Neural cell (in vitro differentiated cells): ENCODE data around the gene PAX8. TPM values are rescaled to one million over a fixed set of nuclear protein-coding genes. Genes with fewer than 3 reads are reported as not detected.

Experiments
- H2AFZ ChIP-seq: fragments of 200-600, 300-800 bp; sonication (generic), shearing (Covaris generic); 2 replicates; pipeline ENCODE4 v1.6.0; 2014; ENCODE audit warnings: low read depth, mild to moderate bottlenecking, antibody characterized with exemption, low read length, moderate library complexity
- H3F3A ChIP-seq: fragments of 200-600 bp; shearing (Covaris generic); 2 replicates; pipeline ENCODE4 v1.6.1; 2016; ENCODE audit warnings: mild to moderate bottlenecking, moderate library complexity, mixed read lengths, antibody characterized with exemption, low read length; ENCODE audit not compliant: insufficient read depth, poor library complexity, severe bottlenecking
- H3K27ac ChIP-seq: fragments of 200-600, 300-800 bp; sonication (generic), shearing (Covaris generic); 2 replicates; pipeline ENCODE4 v1.5.1; 2014; ENCODE audit warnings: mild to moderate bottlenecking, low read length, moderate library complexity
- H3K27me3 ChIP-seq: fragments of 300-800, 200-600 bp; sonication (generic), shearing (Covaris generic); 2 replicates; pipeline ENCODE4 v1.6.0; 2014; ENCODE audit warnings: mild to moderate bottlenecking, low read depth, low read length, moderate library complexity; ENCODE audit not compliant: insufficient read depth
- H3K36me3 ChIP-seq: fragments of 300-800, 200-600 bp; sonication (generic), shearing (Covaris generic); 2 replicates; pipeline ENCODE4 v1.5.1; 2014; ENCODE audit warnings: mild to moderate bottlenecking, antibody characterized with exemption, low read length, moderate library complexity; ENCODE audit not compliant: insufficient read depth
- H3K4me2 ChIP-seq: fragments of 300-800, 200-600 bp; sonication (generic), shearing (Covaris generic); 2 replicates; pipeline ENCODE4 v1.6.0; 2014; ENCODE audit warnings: mild to moderate bottlenecking, low read length
- H3K4me3 ChIP-seq: fragments of 300-800, 200-600 bp; sonication (generic), shearing (Covaris generic); 2 replicates; pipeline ENCODE4 v1.5.1; 2014; ENCODE audit warnings: mild to moderate bottlenecking, low read length, moderate library complexity
- H3K79me2 ChIP-seq: fragments of 200-600 bp; shearing (Covaris generic); replicated peaks from 2 replicates; pipeline ENCODE4 v1.6.0; 2014; ENCODE audit warnings: mild to moderate bottlenecking, low read length, moderate library complexity; ENCODE audit not compliant: insufficient read depth
- H3K9ac ChIP-seq: fragments of 300-800, 200-600 bp; sonication (generic), shearing (Covaris generic); 2 replicates; pipeline ENCODE4 v1.6.1; 2016; ENCODE audit warnings: mild to moderate bottlenecking, low read length, mixed read lengths
- H3K9me2 ChIP-seq: fragments of 200-600 bp; shearing (Covaris generic); 2 replicates; pipeline ENCODE4 v1.6.1; 2016; ENCODE audit warnings: mild to moderate bottlenecking, low read length, mixed read lengths; ENCODE audit not compliant: insufficient read depth
- H3K9me3 ChIP-seq: fragments of 200-600, 300-800 bp; sonication (generic), shearing (Covaris generic); 2 replicates; pipeline ENCODE4 v1.6.1; 2016; ENCODE audit warnings: mild to moderate bottlenecking, mixed run types, low read length, moderate library complexity, mixed read lengths
- H4K20me1 ChIP-seq: fragments of 200-600 bp; shearing (Covaris generic); 2 replicates; pipeline ENCODE4 v1.6.1; 2016; ENCODE audit warnings: mild to moderate bottlenecking, mixed run types; ENCODE audit not compliant: insufficient read depth
- CTCF ChIP-seq: fragments of 450-650 bp; IDR thresholded peaks from 2 replicates; pipeline ENCODE4 v1.5.1; 2014; ENCODE audit warnings: antibody characterized with exemption, mild to moderate bottlenecking, moderate library complexity; ENCODE audit not compliant: poor library complexity, severe bottlenecking
- EP300 ChIP-seq: fragments of 450-650 bp; conservative IDR thresholded peaks from 2 replicates; pipeline ENCODE4 v1.6.1; 2014; ENCODE audit warnings: antibody characterized with exemption, mild to moderate bottlenecking, moderate library complexity; ENCODE audit not compliant: poor library complexity, severe bottlenecking
- EZH2 ChIP-seq: fragments of 200-600, 300-800 bp; shearing (Covaris generic), sonication (generic); IDR thresholded peaks from 2 replicates; pipeline ENCODE4 v1.6.1; 2014; ENCODE audit warnings: antibody characterized with exemption, low read length, borderline replicate concordance, mild to moderate bottlenecking; ENCODE audit not compliant: insufficient read depth, poor library complexity, severe bottlenecking
- MXI1 ChIP-seq: fragments of 450-650 bp; conservative IDR thresholded peaks from 2 replicates; pipeline ENCODE4 v1.6.1; 2014; ENCODE audit warnings: antibody characterized with exemption, mild to moderate bottlenecking; ENCODE audit not compliant: poor library complexity, severe bottlenecking
- POLR2AphosphoS5 ChIP-seq: IDR thresholded peaks from 2 replicates; pipeline ENCODE4 v1.6.1; 2012
- RAD21 ChIP-seq: fragments of 450-650 bp; conservative IDR thresholded peaks from 2 replicates; pipeline ENCODE4 v1.6.1; 2014; ENCODE audit warnings: antibody characterized with exemption, mild to moderate bottlenecking, moderate library complexity
- SMC3 ChIP-seq: fragments of 450-650 bp; conservative IDR thresholded peaks from 2 replicates; pipeline ENCODE4 v1.6.1; 2014; ENCODE audit warnings: antibody characterized with exemption, mild to moderate bottlenecking, moderate library complexity; ENCODE audit not compliant: poor library complexity
- TAF1 ChIP-seq: IDR thresholded peaks from 2 replicates; pipeline ENCODE4 v1.6.1; 2012; ENCODE audit warnings: low read depth
- polyA plus RNA-seq: library from polyadenylated mRNA; depleted of rRNA; stranded (reverse); fragments of >200 nt; gene quantifications from 2 replicates; pipeline ENCODE4 v1.2.3, GENCODE V29; 2014
- TF ChIP-seq, protein P1 (sequence below): IDR thresholded peaks from 2 replicates; pipeline ENCODE4 v1.6.1; 2012; ENCODE audit warnings: borderline replicate concordance

Gene PAX8
- polyA plus RNA-seq, 1 donor from 2014 or later = not detected

DNA sequence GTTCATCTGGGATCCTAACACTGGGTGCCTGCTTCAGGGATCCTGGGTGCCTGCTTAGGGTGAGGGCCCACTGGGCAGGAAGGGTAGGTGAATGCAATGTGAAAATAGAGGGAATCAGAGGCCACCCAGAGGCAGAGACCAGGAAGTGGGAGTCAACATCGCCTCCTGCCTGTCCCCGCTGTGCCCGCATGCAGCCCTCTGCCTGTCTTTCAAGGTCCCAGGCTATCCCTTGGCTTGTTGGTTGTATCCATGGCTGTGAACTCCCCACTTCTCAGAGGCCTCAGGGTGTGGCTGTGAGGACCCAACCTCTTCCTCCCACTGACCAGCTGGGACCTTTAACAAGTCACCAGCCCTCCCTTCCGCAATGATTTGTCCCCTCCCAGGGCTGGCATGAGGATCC is 78.5 kb downstream of the PAX8 start:
- TF ChIP-seq POLR2AphosphoS5 = no peak
- no peak for TF ChIP-seq SMC3
- TF ChIP-seq RAD21 = no peak
- TF ChIP-seq EP300 = no peak
- TF ChIP-seq MXI1 = no peak
- no peak for TF ChIP-seq TAF1
- H3K4me3 ChIP-seq = no peak overlapping the region
- H3K36me3 ChIP-seq = no peaks in the 10 kb centered on the region
- no peak overlapping the region for H2AFZ ChIP-seq
- no peaks in the 10 kb centered on the region for H4K20me1 ChIP-seq
- no peak overlapping the region for H3K27ac ChIP-seq
- no peaks in the 10 kb centered on the region for H3F3A ChIP-seq
- no peaks in the 10 kb centered on the region for H3K79me2 ChIP-seq
- no peak overlapping the region for H3K9ac ChIP-seq
- no peaks in the 10 kb centered on the region for H3K9me3 ChIP-seq
- H3K4me2 ChIP-seq = no peak overlapping the region
- no peaks in the 10 kb centered on the region for H3K9me2 ChIP-seq
- peaks cover 4% of the 10 kb centered on the region for H3K27me3 ChIP-seq

DNA sequence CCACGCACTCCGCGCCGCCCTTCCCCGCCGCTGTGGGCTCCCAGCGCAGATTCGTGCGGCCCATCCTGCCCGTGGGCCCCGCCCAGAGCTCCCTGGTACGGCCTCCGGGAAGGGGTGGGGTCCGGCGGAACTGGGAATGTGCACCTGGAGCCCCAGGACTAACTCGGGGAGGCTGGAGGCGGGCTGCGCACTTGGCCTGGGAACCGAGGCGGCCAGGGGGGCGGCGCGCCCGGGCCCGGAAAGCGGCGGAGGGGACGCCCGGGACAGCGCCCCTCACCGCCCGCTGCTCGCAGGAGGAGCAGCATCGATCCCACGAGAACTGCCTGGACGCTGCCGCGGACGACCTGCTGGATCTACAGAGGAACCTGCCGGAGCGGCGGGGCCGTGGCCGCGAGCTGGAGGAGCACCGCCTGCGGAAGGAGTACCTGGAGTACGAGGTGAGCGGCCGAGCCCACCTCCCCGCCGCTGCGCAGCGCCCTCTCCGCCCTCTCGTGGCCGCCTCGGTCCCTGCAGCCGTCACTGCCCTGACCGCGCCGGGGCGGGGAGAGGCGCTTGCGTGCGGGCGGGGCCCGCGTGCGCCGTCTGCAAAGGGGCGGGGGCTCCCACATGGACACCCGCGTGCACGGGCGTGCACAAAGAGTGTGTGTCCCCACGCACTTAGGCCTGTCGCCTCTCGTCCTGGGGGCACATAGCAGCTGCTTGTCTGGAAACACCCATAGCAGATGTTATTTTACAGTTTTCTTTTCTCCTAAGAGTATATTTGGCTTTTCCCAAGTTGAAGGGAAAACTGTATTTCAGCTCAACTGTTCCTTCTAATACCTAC is 79.7 kb downstream of the PAX8 start:
- Histone ChIP-seq H3K9me3 (no peaks in the 10 kb centered on the region), H4K20me1 (no peaks in the 10 kb centered on the region), H3K36me3 (no peaks in the 10 kb centered on the region), H3K4me3 (peak overlapping the region; percentile 92), H3F3A (no peaks in the 10 kb centered on the region), H2AFZ (peak overlapping the region; percentile 83), H3K27ac (no peak overlapping the region), H3K9me2 (no peaks in the 10 kb centered on the region), H3K27me3 (peaks cover 4% of the 10 kb centered on the region), H3K9ac (peak overlapping the region; percentile 70), H3K79me2 (no peaks in the 10 kb centered on the region), H3K4me2 (peak overlapping the region; percentile 62)
- TF ChIP-seq, protein P1, sequence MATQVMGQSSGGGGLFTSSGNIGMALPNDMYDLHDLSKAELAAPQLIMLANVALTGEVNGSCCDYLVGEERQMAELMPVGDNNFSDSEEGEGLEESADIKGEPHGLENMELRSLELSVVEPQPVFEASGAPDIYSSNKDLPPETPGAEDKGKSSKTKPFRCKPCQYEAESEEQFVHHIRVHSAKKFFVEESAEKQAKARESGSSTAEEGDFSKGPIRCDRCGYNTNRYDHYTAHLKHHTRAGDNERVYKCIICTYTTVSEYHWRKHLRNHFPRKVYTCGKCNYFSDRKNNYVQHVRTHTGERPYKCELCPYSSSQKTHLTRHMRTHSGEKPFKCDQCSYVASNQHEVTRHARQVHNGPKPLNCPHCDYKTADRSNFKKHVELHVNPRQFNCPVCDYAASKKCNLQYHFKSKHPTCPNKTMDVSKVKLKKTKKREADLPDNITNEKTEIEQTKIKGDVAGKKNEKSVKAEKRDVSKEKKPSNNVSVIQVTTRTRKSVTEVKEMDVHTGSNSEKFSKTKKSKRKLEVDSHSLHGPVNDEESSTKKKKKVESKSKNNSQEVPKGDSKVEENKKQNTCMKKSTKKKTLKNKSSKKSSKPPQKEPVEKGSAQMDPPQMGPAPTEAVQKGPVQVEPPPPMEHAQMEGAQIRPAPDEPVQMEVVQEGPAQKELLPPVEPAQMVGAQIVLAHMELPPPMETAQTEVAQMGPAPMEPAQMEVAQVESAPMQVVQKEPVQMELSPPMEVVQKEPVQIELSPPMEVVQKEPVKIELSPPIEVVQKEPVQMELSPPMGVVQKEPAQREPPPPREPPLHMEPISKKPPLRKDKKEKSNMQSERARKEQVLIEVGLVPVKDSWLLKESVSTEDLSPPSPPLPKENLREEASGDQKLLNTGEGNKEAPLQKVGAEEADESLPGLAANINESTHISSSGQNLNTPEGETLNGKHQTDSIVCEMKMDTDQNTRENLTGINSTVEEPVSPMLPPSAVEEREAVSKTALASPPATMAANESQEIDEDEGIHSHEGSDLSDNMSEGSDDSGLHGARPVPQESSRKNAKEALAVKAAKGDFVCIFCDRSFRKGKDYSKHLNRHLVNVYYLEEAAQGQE = no peak
- TF ChIP-seq MXI1 (peak; percentile 72), EZH2 (no peak), CTCF (peak; percentile 98), POLR2AphosphoS5 (peak; percentile 62), EP300 (peak; percentile 26), RAD21 (peak; percentile 77), TAF1 (peak; percentile 50), SMC3 (peak; percentile 86)
